Heart left ventricle (tissue), 13 donors: ENCODE results near the gene NT5C3B.

Experiments
- CTCF ChIP-seq, 12 donors: fragments of 200-600 bp; sonication (generic) in 4 of 12; IDR thresholded peaks; one replicate each; pipeline versions ENCODE4 v1.5.0 to v1.8.0; 2018 to 2022; ENCODE audit warnings: antibody characterized with exemption in 12 of 12, mild to moderate bottlenecking in 5 of 12
- POLR2A ChIP-seq, 2 donors: fragments of 450-650 bp; IDR thresholded peaks; one replicate each; pipeline ENCODE4 v1.6.1; 2017; ENCODE audit warnings: antibody characterized with exemption in 2 of 2, mild to moderate bottlenecking in 2 of 2, moderate library complexity in 2 of 2
- donor health status: ischemic (EF 13 %, LVEDD 7.1; RV severe dilation, severe dysfunction).
- donor health status: DM: no; HTN: yes; CAD: no.
- donor health status: DM: no; HTN: no; CAD: no.
- donor health status: ischemic (EF 25% LVEDD 6.9; RV normal size, moderate dysfunction).
- donor health status: ischemic (EF 25% LVEDD 5.7; RV mildly dilated, moderate dysfunction).
- donor health status: ischemic (EF 35%, LVEDD 5.7; RV mildly dilated, moderate dysfunction).
- donor health status: nonischemic (EF 11% LVEDD 7.7; RV severe dilation, severe dysfunction).
- donor health status: DM: yes; HTN: yes; CAD: no.
- donor health status: PGD.
- donor health status: ischemic (EF 29% LVEDD 5.4; RV normal size, mild dysfunction).
- donor health status: nonischemic (EF 23%, LVEDD 6.1; RV moderate dilation, normal function).

GRCh38 chr17:41864836-41865595, 29.0 kb upstream of the NT5C3B start, which contains the start of gene KLHL11:
- TF ChIP-seq CTCF (IDR thresholded peaks at IDR 0.05) (peak in 4 of 12 donors; percentile 30 to 39 (median 34)), POLR2A (IDR thresholded peaks at IDR 0.05) (peak; percentile 82 to 97)
